Retinal pigment epithelial cell (primary cell): ENCODE results near the gene LARGE1.
"Not testable (repeated sequence)": the region's sequence is repeated elsewhere in the genome, so short reads cannot be mapped to it uniquely, and the experiment has no call there.

ENCODE experiments used
- DNase-seq: peaks from one replicate; pipeline ENCODE4 v3.0.0-alpha.2; 2010; ENCODE audit warnings: low read depth
- H3K4me3 ChIP-seq: 2 replicates; pipeline ENCODE4 v1.5.1; 2011; ENCODE audit warnings: mild to moderate bottlenecking, low read length, control low read depth, moderate library complexity
- TF ChIP-seq, protein P1 (sequence below): conservative IDR thresholded peaks from 2 replicates; pipeline ENCODE4 v1.5.1; 2011; ENCODE audit warnings: low read depth, low read length, control low read depth, inconsistent platforms

The LARGE1 gene

DNA sequence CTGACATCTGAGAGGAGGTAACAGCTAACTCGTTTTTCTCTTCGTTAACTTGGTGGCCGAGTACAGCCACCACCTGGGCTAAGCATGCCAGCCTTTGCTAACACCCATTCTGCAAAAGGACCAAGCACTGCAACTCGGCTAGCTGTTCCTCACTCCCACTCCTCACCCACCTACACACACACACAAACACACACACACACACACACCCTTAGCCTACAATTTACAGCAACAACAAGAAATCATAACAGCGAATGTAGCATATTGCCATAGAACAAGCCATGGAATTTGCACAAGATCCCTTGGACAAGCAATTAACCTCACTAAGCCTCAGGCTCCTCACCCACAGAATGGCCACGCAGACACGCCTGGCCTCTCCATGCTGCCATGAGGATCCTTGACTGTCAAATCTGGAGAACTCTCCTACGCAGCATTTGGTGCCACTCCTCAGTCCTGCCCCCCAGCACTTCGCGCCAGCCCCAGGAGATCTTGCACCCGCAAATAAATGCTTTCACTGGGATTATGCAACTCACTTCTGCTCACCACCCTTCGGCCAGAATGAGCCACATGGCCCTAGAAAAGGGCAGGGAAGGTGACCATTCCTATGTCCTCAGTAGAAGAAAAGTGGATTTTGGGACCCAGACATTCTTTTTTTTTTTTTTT lies 58.9 kb downstream of the LARGE1 start:
- H3K4me3 ChIP-seq, result no peak overlapping the region
- DNase-seq, result no peak
- TF ChIP-seq, protein P1, sequence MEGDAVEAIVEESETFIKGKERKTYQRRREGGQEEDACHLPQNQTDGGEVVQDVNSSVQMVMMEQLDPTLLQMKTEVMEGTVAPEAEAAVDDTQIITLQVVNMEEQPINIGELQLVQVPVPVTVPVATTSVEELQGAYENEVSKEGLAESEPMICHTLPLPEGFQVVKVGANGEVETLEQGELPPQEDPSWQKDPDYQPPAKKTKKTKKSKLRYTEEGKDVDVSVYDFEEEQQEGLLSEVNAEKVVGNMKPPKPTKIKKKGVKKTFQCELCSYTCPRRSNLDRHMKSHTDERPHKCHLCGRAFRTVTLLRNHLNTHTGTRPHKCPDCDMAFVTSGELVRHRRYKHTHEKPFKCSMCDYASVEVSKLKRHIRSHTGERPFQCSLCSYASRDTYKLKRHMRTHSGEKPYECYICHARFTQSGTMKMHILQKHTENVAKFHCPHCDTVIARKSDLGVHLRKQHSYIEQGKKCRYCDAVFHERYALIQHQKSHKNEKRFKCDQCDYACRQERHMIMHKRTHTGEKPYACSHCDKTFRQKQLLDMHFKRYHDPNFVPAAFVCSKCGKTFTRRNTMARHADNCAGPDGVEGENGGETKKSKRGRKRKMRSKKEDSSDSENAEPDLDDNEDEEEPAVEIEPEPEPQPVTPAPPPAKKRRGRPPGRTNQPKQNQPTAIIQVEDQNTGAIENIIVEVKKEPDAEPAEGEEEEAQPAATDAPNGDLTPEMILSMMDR, result no peak

DNA sequence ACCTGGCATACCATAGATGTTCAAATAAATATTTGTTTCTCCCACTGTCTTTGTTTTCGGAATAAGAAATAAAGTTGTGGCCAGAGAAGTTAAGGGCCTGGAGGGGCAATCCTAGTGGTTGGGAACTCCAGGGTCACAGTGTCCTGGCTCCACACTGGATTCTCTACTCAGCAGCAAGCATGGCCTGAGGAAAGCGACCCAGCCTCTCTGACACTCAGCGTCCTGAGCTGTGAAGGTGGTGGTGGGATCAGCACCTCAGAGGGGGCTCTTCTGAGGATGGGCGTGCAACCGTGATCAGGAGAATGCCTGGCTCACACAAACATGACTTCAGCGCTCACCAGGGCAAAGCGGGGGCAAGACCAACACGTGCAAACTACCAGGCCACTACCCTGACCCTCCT lies 59.9 kb downstream of the LARGE1 start:
- no peak overlapping the region for H3K4me3 ChIP-seq
- TF ChIP-seq, protein P1, result no peak
- DNase-seq, result no peak

DNA sequence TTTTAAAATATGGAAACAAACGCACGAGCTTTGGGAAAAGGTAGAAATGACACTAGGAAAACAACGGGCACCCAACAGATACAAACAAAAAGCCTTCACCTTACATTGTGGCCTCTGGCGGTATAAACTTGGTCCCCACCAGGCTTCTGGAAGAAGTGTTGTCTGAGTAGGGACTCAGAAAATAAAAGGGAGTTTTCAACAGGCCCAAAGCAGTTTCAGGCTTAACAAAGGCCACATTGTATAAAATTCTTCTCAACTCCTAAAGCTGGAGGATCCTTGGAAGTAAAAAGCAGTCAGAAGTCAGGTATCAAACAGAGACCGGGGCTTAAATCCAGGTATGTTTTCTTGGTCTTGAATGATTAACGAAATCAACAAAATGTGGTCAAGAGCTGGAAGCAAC lies 61.0 kb downstream of the LARGE1 start:
- no peak overlapping the region for H3K4me3 ChIP-seq
- no peak for DNase-seq
- TF ChIP-seq, protein P1, result no peak

DNA sequence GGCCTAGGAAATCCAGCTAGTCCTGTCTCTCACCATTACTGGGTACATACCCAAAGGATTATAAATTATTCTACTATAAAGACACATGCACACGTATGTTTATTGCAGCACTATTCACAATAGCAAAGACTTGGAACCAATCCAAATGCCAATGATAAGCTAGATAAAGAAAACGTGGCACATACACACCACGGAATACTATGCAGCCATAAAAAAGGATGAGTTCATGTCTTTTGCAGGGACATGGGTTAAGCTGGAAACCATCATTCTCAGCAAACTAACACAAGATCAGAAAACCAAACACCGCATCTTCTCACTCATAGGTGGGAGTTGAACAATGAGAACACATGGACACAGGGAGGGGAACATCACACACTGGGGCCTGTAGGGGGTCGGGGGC lies 61.6 kb downstream of the LARGE1 start:
- not testable (repeated sequence) for DNase-seq, H3K4me3 ChIP-seq

DNA sequence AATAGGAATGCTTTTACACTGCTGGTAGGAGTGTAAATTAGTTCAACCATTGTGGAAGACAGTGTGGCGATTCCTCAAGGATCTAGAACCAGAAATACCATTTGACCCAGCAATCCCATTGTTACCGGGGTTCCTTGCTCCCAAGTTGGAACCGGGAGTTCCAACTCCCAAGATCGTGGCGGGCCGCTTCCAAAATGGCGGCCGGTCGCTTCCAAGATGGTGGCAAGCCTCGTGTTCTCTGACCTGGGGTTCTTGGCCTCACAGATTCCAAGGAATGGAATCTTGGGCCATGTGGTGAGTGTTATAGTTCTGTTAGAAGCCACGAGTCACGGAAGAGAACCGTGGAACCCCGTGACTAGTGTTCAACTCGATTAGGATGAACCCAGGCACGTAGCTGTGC lies 62.5 kb downstream of the LARGE1 start:
- H3K4me3 ChIP-seq, DNase-seq: not testable (repeated sequence)

DNA sequence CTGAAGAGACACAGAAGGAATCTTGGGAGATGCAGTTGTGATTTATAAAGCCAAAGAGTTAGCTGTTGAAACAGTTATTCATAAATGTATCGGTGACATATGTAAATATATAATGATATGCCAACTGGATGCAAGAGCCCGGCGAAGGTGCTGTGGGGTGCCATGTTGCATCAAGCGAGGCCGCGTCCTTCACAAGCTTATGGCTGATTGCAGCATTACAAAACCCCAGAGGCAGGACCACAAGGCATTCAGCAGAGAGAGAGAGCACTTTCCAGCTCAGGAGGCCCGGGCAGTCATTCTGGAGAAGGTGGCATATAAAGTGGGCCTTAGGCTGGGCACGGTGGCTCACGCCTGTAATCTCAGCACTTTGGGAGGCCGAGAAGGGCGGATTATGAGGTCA lies 65.6 kb downstream of the LARGE1 start:
- no peak for DNase-seq
- TF ChIP-seq, protein P1, result no peak
- H3K4me3 ChIP-seq, result no peak overlapping the region

DNA sequence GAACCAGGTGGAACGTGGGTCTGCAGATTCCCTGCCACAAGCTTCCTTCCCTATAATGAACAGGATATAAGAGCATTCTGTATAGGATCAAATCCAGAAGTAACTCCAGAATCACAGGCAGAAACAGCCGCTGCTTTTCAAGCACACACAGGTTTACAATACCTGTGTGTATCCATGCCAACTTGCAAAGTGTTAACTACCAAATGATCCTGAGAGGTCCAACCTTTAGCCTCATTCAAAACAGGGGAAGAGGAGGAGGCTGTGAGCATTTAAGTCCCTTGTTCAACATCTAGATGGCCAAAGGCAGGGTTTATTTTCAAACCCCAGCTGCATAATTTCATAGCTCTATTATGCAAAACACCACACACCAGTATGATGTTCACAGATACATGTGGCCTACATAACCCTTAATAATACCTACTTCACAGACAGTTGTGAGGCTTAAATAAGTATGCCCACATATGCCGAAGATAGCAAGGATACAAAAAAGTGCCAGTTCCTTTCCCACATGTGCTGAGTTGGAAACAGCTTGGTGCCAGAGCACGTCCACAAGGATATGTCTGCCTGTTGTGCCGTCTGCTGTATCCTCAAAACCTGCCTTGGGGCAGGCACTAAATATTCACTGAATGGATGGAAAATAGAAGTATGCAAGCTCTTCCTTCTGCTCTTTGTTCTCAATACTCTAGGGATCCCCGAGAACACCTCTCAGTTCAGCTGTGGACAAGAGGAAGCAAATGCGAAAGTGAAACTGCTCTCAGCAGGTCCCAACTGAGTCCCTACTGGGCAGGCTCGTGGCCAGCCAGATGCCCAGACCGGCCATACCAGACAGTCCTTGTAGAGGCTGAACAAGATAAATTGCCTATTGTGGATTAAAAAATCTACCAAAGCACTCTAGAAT lies 66.8 kb downstream of the LARGE1 start:
- no peak overlapping the region for H3K4me3 ChIP-seq
- no peak for DNase-seq
- TF ChIP-seq, protein P1, result no peak

DNA sequence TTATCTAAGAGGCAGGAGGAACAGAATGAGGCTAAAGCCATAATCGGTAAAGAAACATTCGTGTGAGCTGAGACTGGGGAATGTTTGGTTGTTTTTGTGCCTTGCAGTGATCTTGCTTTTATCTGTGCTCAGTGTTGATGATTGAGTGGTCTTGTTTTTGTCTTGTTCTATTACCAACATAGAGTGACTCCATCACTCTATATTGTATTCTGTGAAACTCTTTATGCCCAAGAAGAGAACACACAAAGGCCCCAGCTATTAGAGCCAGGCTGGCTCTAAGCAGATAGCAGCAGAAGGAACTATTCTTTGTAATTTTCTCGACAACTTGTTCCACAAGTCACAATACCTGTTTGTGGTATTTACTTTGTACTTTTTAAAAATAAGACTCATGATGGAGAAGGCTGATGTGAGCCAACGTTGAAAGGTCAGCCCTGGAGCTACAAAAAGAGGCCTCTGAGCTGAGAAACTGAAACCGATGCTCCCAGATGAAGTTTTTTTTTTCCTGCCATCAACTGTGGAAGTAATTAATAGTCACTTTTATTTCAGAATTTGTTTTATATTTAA lies 68.4 kb downstream of the LARGE1 start:
- TF ChIP-seq, protein P1, result no peak
- no peak overlapping the region for H3K4me3 ChIP-seq
- no peak for DNase-seq
